Vagina (tissue), 2 donors: ENCODE data around the gene PPP2R2C. TPM values are rescaled to one million over a fixed set of nuclear protein-coding genes. Genes with fewer than 3 reads are reported as not detected.

ENCODE experiments used
- DNase-seq, 2 donors: peaks; one replicate each; pipeline ENCODE4 v3.0.0-alpha.2; 2017; ENCODE audit errors: extremely low spot score in 2 of 2
- H3K27ac ChIP-seq: fragments of 200-600 bp; sonication (generic); one replicate; pipeline ENCODE4 v1.5.1; 2019
- H3K27me3 ChIP-seq: fragments of 200-600 bp; sonication (generic); one replicate; pipeline ENCODE4 v1.5.1; 2019
- H3K36me3 ChIP-seq, 2 donors: fragments of 200-600 bp; sonication (generic); one replicate each; pipeline ENCODE4 v1.5.1; 2017 to 2019
- H3K4me1 ChIP-seq: fragments of 200-600 bp; sonication (generic); one replicate; pipeline ENCODE4 v1.5.1; 2019
- H3K4me3 ChIP-seq, 2 donors: fragments of 200-600 bp; sonication (generic); 1 replicate in 1 of 2; 2 replicates in 1 of 2; pipeline ENCODE4 v1.5.1; 2016 to 2019
- H3K9me3 ChIP-seq: fragments of 200-600 bp; sonication (generic); one replicate; pipeline ENCODE4 v1.5.1; 2019
- POLR2A ChIP-seq, 2 donors: fragments of 450-650 bp; IDR thresholded peaks; one replicate each; pipeline ENCODE4 v1.6.1; 2017; ENCODE audit warnings: antibody characterized with exemption in 2 of 2, mild to moderate bottlenecking in 2 of 2, moderate library complexity in 2 of 2
- POLR2AphosphoS5 ChIP-seq, 2 donors: sonication (generic); formaldehyde crosslinking; IDR thresholded peaks; one replicate each; pipeline ENCODE4 v1.9.0; 2017; ENCODE audit warnings: antibody characterized with exemption in 2 of 2, mild to moderate bottlenecking in 2 of 2, low read depth in 1 of 2; ENCODE audit not compliant: insufficient read depth in 1 of 2
- intact Hi-C: fragments of 100-400 bp; cut with DNase I; formaldehyde crosslinking; loops from one replicate; pipeline ENCODE4 v1.15.1; 2023
- total RNA-seq: library from RNA; depleted of rRNA; stranded (reverse); fragments of >200 nt; gene quantifications from one replicate; pipeline ENCODE4 v1.2.3, GENCODE V29; 2016
- TF ChIP-seq, protein P1 (sequence below), 3 experiments: fragments of 450-650 bp in 2 of 3; fragments of 200-600 bp in 1 of 3; sonication (generic) in 1 of 3; IDR thresholded peaks; one replicate each; pipeline ENCODE4 v1.5.1; 2017 to 2019; ENCODE audit warnings: antibody characterized with exemption in 3 of 3, mild to moderate bottlenecking in 2 of 3, moderate library complexity in 2 of 3

PPP2R2C gene
- total RNA-seq, 1 donor from 2014 or later = 17.2 TPM

DNA sequence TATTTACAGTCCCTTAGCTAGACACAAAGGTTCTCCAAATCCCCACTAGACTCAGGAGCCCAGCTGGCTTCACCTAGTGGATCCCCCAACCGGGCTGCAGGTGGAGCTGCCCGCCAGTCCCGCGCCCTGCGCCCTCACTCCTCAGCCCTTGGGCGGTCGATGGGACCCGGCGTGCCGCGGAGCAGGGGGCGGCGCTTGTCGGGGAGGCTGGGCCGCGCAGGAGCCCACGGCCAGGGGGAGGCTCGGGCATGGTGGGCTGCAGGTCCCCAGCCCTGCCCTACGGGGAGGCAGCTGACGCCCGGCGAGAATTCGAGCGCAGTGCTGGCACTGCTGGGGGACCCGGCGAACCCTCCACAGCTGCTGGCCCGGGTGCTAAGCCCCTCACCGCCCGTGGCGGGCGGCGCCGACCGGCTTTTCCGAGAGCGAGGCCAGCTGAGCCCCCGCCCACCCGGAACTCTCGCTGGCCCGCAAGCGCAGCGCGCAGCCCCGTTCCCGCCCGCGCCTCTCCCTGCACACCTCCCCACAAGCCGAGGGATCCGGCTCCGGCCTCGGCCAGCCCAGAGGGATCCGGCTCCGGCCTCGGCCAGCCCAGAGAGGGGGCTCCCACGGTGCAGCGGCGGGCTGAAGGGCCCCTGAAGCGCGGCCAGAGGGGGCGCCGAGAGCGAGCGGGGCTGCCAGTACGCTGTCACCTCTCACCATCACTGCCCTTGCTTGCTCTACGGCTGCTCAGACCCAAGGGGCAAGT, 163.3 kb downstream of the PPP2R2C start:
- H3K27me3 ChIP-seq = no peaks in the 10 kb centered on the region
- no peak for DNase-seq
- intact Hi-C loops = no loop called here
- H3K9me3 ChIP-seq = no peaks in the 10 kb centered on the region
- TF ChIP-seq, protein P1, sequence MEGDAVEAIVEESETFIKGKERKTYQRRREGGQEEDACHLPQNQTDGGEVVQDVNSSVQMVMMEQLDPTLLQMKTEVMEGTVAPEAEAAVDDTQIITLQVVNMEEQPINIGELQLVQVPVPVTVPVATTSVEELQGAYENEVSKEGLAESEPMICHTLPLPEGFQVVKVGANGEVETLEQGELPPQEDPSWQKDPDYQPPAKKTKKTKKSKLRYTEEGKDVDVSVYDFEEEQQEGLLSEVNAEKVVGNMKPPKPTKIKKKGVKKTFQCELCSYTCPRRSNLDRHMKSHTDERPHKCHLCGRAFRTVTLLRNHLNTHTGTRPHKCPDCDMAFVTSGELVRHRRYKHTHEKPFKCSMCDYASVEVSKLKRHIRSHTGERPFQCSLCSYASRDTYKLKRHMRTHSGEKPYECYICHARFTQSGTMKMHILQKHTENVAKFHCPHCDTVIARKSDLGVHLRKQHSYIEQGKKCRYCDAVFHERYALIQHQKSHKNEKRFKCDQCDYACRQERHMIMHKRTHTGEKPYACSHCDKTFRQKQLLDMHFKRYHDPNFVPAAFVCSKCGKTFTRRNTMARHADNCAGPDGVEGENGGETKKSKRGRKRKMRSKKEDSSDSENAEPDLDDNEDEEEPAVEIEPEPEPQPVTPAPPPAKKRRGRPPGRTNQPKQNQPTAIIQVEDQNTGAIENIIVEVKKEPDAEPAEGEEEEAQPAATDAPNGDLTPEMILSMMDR (IDR thresholded peaks at IDR 0.05) = no peak
- TF ChIP-seq POLR2A (IDR thresholded peaks at IDR 0.05) (no peak), POLR2AphosphoS5 (IDR thresholded peaks at IDR 0.05; ENCODE audit: insufficient read depth in 1 of 2, low read depth in 1 of 2) (no peak)
- H3K27ac ChIP-seq = no peak overlapping the region
- peaks cover 12% of the 10 kb centered on the region for H3K4me1 ChIP-seq
- H3K4me3 ChIP-seq = peak overlapping the region; percentile 41 to 68
- peaks cover 0 to 6% of the 10 kb centered on the region in 2 donors for H3K36me3 ChIP-seq

DNA sequence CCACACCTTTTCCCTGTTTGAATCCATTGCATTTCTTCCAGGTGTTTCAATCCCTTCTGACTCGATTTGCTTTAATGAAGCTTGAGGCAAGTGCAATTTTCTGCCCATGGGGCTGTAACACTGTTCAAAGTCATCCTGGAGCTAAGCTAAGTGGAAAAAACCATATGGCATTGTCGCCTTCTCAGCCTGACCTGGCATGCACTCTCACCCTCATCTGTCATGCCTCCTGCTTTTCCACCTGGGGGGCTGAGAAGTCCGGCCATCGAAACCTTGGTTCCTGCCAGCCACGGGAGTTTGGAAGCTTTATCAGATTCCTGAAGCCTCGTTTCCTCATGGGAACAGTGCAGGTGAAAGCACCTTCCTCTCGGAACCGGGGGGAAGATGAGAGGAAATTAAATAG, 164.5 kb downstream of the PPP2R2C start:
- Histone ChIP-seq H3K4me3 (no peak overlapping the region), H3K4me1 (peaks cover 12% of the 10 kb centered on the region), H3K27ac (no peak overlapping the region), H3K9me3 (no peaks in the 10 kb centered on the region), H3K27me3 (no peaks in the 10 kb centered on the region), H3K36me3 (peaks cover 0 to 7% of the 10 kb centered on the region in 2 donors)
- TF ChIP-seq POLR2AphosphoS5 (IDR thresholded peaks at IDR 0.05; ENCODE audit: insufficient read depth in 1 of 2, low read depth in 1 of 2) (no peak), POLR2A (IDR thresholded peaks at IDR 0.05) (no peak)
- TF ChIP-seq, protein P1 (IDR thresholded peaks at IDR 0.05) = no peak
- no peak for DNase-seq
- intact Hi-C loops = no loop called here

DNA sequence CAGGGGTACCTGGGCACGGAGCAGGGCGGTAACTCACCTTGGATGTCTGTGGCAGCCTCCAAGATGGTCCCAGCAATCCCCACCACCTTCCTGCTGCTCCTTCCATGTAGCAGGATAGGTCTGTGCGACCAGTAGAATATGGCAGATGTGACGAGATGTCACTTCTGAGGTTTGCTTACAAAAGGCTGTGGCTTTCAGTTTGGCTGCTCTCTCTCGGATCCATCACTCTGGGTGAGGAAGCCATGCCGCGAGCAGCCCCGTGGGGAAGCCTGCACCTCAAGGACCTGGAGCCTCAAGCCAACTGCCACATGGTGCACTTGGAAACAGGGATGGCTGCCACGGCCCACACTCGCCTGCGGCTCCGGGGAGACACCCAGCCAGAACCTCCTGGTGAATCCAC, 165.2 kb downstream of the PPP2R2C start:
- Histone ChIP-seq H3K27ac (no peak overlapping the region), H3K27me3 (no peaks in the 10 kb centered on the region), H3K36me3 (peaks cover 0 to 9% of the 10 kb centered on the region in 2 donors), H3K9me3 (no peaks in the 10 kb centered on the region), H3K4me1 (peaks cover 12% of the 10 kb centered on the region), H3K4me3 (no peak overlapping the region)
- intact Hi-C loops = no loop called here
- TF ChIP-seq, protein P1 (IDR thresholded peaks at IDR 0.05) = no peak
- TF ChIP-seq POLR2A (IDR thresholded peaks at IDR 0.05) = no peak
- no peak for DNase-seq

DNA sequence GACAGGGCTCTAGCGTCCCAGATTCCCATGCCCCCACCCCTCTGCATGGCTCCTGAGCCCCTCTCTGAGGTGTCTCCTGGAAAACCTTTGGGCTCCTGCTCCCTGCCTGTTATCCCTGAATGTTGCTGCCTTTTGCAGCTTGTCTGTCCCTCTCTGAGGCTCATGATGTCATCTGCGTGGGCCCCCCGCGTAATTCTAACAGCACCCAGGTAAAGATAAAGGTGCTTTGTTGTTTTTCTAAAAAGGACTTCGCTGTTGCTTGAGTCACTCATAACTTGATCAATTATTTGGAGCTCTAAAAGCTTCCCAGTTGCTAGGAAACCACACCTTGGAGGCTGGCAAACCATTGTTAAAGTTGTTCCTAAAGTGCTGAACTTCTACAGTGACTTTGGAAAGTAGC, 166.1 kb downstream of the PPP2R2C start:
- no peak overlapping the region for H3K27ac ChIP-seq
- H3K4me3 ChIP-seq = no peak overlapping the region
- no peaks in the 10 kb centered on the region for H3K9me3 ChIP-seq
- intact Hi-C loops = no loop called here
- H3K27me3 ChIP-seq = no peaks in the 10 kb centered on the region
- no peak for DNase-seq
- peaks cover 0 to 18% of the 10 kb centered on the region in 2 donors for H3K36me3 ChIP-seq
- TF ChIP-seq, protein P1 (IDR thresholded peaks at IDR 0.05) = no peak
- TF ChIP-seq POLR2A (IDR thresholded peaks at IDR 0.05) (no peak), POLR2AphosphoS5 (IDR thresholded peaks at IDR 0.05; ENCODE audit: insufficient read depth in 1 of 2, low read depth in 1 of 2) (no peak)
- H3K4me1 ChIP-seq = peaks cover 12% of the 10 kb centered on the region

DNA sequence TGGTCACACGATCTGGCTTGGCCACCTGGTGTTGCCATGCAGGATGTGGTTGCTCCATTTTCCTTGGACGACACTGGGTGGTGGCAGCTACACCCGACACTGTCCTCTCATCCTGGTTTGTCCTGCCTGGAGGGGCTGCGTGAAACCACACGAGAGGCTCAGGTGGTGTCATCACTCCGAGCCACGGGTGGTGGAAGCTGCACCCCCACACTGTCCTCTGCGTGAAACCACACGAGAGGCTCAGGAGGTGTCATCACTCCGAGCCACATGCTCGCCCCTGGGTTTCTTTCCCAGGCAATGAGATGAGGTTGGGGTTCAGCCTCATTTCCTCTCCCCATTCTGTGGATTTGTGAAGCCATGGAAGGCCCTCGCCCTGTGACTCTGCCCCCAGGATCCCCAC, 168.5 kb downstream of the PPP2R2C start:
- intact Hi-C loops = no loop called here
- Histone ChIP-seq H3K27me3 (no peaks in the 10 kb centered on the region), H3K4me3 (no peak overlapping the region), H3K4me1 (peaks cover 2% of the 10 kb centered on the region), H3K36me3 (peaks cover 0 to 26% of the 10 kb centered on the region in 2 donors), H3K27ac (no peak overlapping the region), H3K9me3 (no peaks in the 10 kb centered on the region)
- no peak for TF ChIP-seq POLR2AphosphoS5 (IDR thresholded peaks at IDR 0.05; ENCODE audit: insufficient read depth in 1 of 2, low read depth in 1 of 2)
- TF ChIP-seq, protein P1 (IDR thresholded peaks at IDR 0.05) = no peak
- TF ChIP-seq POLR2A (IDR thresholded peaks at IDR 0.05) = no peak
- no peak for DNase-seq
